Measurements from ENCODE around the gene INTS4.
"Not testable (repeated sequence)": the region's sequence is repeated elsewhere in the genome, so short reads cannot be mapped to it uniquely, and the experiment has no call there.

The INTS4 gene

DNA sequence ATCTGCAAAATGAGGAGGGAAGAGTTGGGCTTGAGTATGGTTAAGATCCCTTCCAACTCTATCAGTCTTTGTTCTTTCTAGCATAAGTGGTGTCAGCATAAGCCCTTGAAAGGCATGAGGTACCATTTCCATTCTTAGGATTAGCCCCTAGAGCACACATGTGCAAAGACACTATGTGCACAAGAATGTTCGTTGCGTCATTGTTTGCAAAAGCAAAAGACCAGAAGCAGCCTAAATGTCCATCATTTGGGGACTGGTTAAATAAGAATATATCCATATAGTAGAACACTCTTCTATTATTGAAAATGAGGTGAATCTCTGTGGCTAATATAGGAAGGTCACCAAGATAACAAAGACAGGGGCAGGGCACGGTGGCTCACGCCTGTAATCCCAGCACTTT lies 38.6 kb upstream of the INTS4 start:
- POLR2A ChIA-PET: no interaction called here
- no peaks in the 10 kb centered on the region for H3K36me3 ChIP-seq (ENCODE audit: control insufficient read depth in 4 of 4, insufficient read depth in 4 of 4, low read length in 3 of 4)
- no peak for DNase-seq
- CTCF ChIA-PET: interaction anchor here (0.6 to 5.2 kb wide), 3 partner anchors 12 to 41 kb away, joined by 3 to 41 read pairs (median 5); no protein-coding TSS in a partner anchor
- H3K27ac ChIP-seq (ENCODE audit: insufficient read depth in 1 of 2, low read depth in 1 of 2, low read length in 2 of 2, poor library complexity in 1 of 2, severe bottlenecking in 2 of 2): no peak overlapping the region
- H3K4me1 ChIP-seq (ENCODE audit: control extremely low read depth in 1 of 4, control insufficient read depth in 4 of 4, insufficient read depth in 4 of 4, low read length in 3 of 4): peaks cover 0 to 21% (median 10%) of the 10 kb centered on the region in 4 experiments
- H3K4me3 ChIP-seq (ENCODE audit: control insufficient read depth in 1 of 7, extremely low read depth in 1 of 7, insufficient read depth in 4 of 7, low read depth in 2 of 7, low read length in 6 of 7): no peak overlapping the region
- WGBS (ENCODE audit: insufficient coverage): no CpG with 5 or more reads among the region's 4 CpGs
- H3K27me3 ChIP-seq (replicated peaks in 2 of 5; ENCODE audit: control insufficient read depth in 4 of 5, insufficient read depth in 5 of 5, low read length in 4 of 5): no peaks in the 10 kb centered on the region
- H3K9me3 ChIP-seq (ENCODE audit: control extremely low read depth in 1 of 5, control insufficient read depth in 4 of 5, insufficient read depth in 2 of 5, low read depth in 1 of 5, low read length in 4 of 5): no peaks in the 10 kb centered on the region

GRCh38 chr11:78032090-78032489 lies 37.6 kb upstream of the INTS4 start:
- no peaks in the 10 kb centered on the region for H3K9me3 ChIP-seq (ENCODE audit: control extremely low read depth in 1 of 5, control insufficient read depth in 4 of 5, insufficient read depth in 2 of 5, low read depth in 1 of 5, low read length in 4 of 5)
- POLR2A ChIA-PET: no interaction called here
- CTCF ChIA-PET: interaction anchor here (1.6 kb wide), 1 partner anchor 11 kb away, joined by 5 read pairs; no protein-coding TSS in a partner anchor

GRCh38 chr11:78031629-78032028 lies 37.2 kb upstream of the INTS4 start:
- Histone ChIP-seq H3K27ac (ENCODE audit: insufficient read depth in 1 of 2, low read depth in 1 of 2, low read length in 2 of 2, poor library complexity in 1 of 2, severe bottlenecking in 2 of 2) (no peak overlapping the region), H3K36me3 (ENCODE audit: control insufficient read depth in 4 of 4, insufficient read depth in 4 of 4, low read length in 3 of 4) (no peaks in the 10 kb centered on the region), H3K4me3 (ENCODE audit: control insufficient read depth in 1 of 7, extremely low read depth in 1 of 7, insufficient read depth in 4 of 7, low read depth in 2 of 7, low read length in 6 of 7) (no peak overlapping the region), H3K4me1 (ENCODE audit: control extremely low read depth in 1 of 4, control insufficient read depth in 4 of 4, insufficient read depth in 4 of 4, low read length in 3 of 4) (peaks cover 0 to 21% (median 10%) of the 10 kb centered on the region in 4 experiments), H3K9me3 (ENCODE audit: control extremely low read depth in 1 of 5, control insufficient read depth in 4 of 5, insufficient read depth in 2 of 5, low read depth in 1 of 5, low read length in 4 of 5) (no peaks in the 10 kb centered on the region), H3K27me3 (replicated peaks in 2 of 5; ENCODE audit: control insufficient read depth in 4 of 5, insufficient read depth in 5 of 5, low read length in 4 of 5) (no peaks in the 10 kb centered on the region)
- ChIA-PET CTCF (interaction anchor here (0.6 to 1.6 kb wide), 3 partner anchors 11 to 74 kb away, joined by 3 to 5 read pairs (median 4); no protein-coding TSS in a partner anchor), POLR2A (no interaction called here)
- WGBS (ENCODE audit: insufficient coverage): 100% methylated on average over 3 of the region's 3 CpGs
- no peak for DNase-seq

More at GRCh38 chr11:78032090-78032489, 37.6 kb upstream of the INTS4 start:
- no peak for DNase-seq
- H3K4me3 ChIP-seq (ENCODE audit: control insufficient read depth in 1 of 7, extremely low read depth in 1 of 7, insufficient read depth in 4 of 7, low read depth in 2 of 7, low read length in 6 of 7): no peak overlapping the region
- H3K4me1 ChIP-seq (ENCODE audit: control extremely low read depth in 1 of 4, control insufficient read depth in 4 of 4, insufficient read depth in 4 of 4, low read length in 3 of 4): peaks cover 0 to 21% (median 10%) of the 10 kb centered on the region in 4 experiments
- no peaks in the 10 kb centered on the region for H3K36me3 ChIP-seq (ENCODE audit: control insufficient read depth in 4 of 4, insufficient read depth in 4 of 4, low read length in 3 of 4)
- no peak overlapping the region for H3K27ac ChIP-seq (ENCODE audit: insufficient read depth in 1 of 2, low read depth in 1 of 2, low read length in 2 of 2, poor library complexity in 1 of 2, severe bottlenecking in 2 of 2)
- H3K27me3 ChIP-seq (replicated peaks in 2 of 5; ENCODE audit: control insufficient read depth in 4 of 5, insufficient read depth in 5 of 5, low read length in 4 of 5): no peaks in the 10 kb centered on the region

GRCh38 chr11:78030429-78031325 lies 36.2 kb upstream of the INTS4 start:
- H3K27ac ChIP-seq (ENCODE audit: insufficient read depth in 1 of 2, low read depth in 1 of 2, low read length in 2 of 2, poor library complexity in 1 of 2, severe bottlenecking in 2 of 2): peak overlapping the region in 1 of 2 experiments; percentile 72
- ChIA-PET CTCF (interaction anchor here (0.6 to 1.3 kb wide), 3 partner anchors 9 to 73 kb away, joined by 3 to 4 read pairs (median 4); no protein-coding TSS in a partner anchor), POLR2A (no interaction called here)
- H3K4me3 ChIP-seq (ENCODE audit: control insufficient read depth in 1 of 7, extremely low read depth in 1 of 7, insufficient read depth in 4 of 7, low read depth in 2 of 7, low read length in 6 of 7): peak overlapping the region in 1 of 7 experiments; percentile 35
- no peaks in the 10 kb centered on the region for H3K27me3 ChIP-seq (replicated peaks in 2 of 5; ENCODE audit: control insufficient read depth in 4 of 5, insufficient read depth in 5 of 5, low read length in 4 of 5)
- peak; percentile 69 to 94 (median 89) for DNase-seq
- H3K36me3 ChIP-seq (ENCODE audit: control insufficient read depth in 4 of 4, insufficient read depth in 4 of 4, low read length in 3 of 4): no peaks in the 10 kb centered on the region
- peaks cover 0 to 21% (median 10%) of the 10 kb centered on the region in 4 experiments for H3K4me1 ChIP-seq (ENCODE audit: control extremely low read depth in 1 of 4, control insufficient read depth in 4 of 4, insufficient read depth in 4 of 4, low read length in 3 of 4)
- WGBS (ENCODE audit: insufficient coverage): 40% methylated on average over 3 of the region's 7 CpGs
- no peaks in the 10 kb centered on the region for H3K9me3 ChIP-seq (ENCODE audit: control extremely low read depth in 1 of 5, control insufficient read depth in 4 of 5, insufficient read depth in 2 of 5, low read depth in 1 of 5, low read length in 4 of 5)

DNA sequence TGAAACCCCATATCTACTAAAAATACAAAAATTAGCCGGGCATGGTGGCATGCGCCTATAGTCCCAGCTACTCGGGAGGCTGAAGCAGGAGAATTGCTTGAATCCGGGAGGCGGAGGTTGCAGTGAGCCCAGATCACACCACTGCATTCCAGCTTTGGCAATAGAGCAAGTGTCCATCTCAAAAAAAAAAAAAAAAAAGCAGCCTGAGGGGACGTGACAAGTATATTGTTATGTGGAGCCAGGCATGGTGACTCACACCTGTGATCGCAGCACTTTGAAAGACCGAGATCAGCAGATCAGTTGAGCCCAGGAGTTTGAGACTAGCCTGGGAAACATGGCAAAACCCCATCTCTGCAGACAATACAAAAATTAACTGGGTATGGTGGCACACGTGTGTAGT lies 34.0 kb upstream of the INTS4 start:
- H3K27me3 ChIP-seq (replicated peaks in 2 of 5; ENCODE audit: control insufficient read depth in 4 of 5, insufficient read depth in 5 of 5, low read length in 4 of 5); H3K9me3 ChIP-seq (ENCODE audit: control extremely low read depth in 1 of 5, control insufficient read depth in 4 of 5, insufficient read depth in 2 of 5, low read depth in 1 of 5, low read length in 4 of 5); H3K27ac ChIP-seq (ENCODE audit: insufficient read depth in 1 of 2, low read depth in 1 of 2, low read length in 2 of 2, poor library complexity in 1 of 2, severe bottlenecking in 2 of 2); DNase-seq; H3K4me3 ChIP-seq (ENCODE audit: control insufficient read depth in 1 of 7, extremely low read depth in 1 of 7, insufficient read depth in 4 of 7, low read depth in 2 of 7, low read length in 6 of 7); H3K36me3 ChIP-seq (ENCODE audit: control insufficient read depth in 4 of 4, insufficient read depth in 4 of 4, low read length in 3 of 4): not testable (repeated sequence)
- 100% methylated on average over 7 of the region's 9 CpGs for whole genome bisulfite sequencing (ENCODE audit: insufficient coverage)
- ChIA-PET POLR2A (interaction anchor here (0.6 to 0.8 kb wide), 2 partner anchors 112 to 322 kb away, joined by 3 read pairs; no protein-coding TSS in a partner anchor), CTCF (interaction anchor here (0.6 kb wide), 2 partner anchors 28 to 33 kb away, joined by 3 read pairs; no protein-coding TSS in a partner anchor)
- peaks cover 0 to 21% (median 10%) of the 10 kb centered on the region in 4 experiments for H3K4me1 ChIP-seq (ENCODE audit: control extremely low read depth in 1 of 4, control insufficient read depth in 4 of 4, insufficient read depth in 4 of 4, low read length in 3 of 4)

DNA sequence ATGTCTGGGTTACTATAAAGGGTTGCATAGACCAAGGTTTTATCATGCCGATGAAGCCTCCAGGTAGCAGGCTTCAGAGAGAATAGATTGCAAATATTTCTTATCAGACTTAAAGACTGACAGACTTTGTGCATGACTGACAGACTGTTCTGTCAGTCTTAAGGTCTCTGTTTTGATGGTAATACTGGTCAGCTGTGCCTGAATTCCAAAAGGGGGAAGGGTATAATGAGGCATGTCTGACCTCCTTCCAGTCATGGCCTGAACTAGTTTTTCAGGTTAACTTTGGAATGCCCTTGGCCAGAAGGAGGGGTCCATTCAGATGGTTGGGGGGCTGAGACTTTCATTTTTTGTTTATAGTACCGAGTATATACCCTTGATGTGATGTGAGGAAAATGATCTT lies 33.3 kb upstream of the INTS4 start:
- no peaks in the 10 kb centered on the region for H3K36me3 ChIP-seq (ENCODE audit: control insufficient read depth in 4 of 4, insufficient read depth in 4 of 4, low read length in 3 of 4)
- H3K9me3 ChIP-seq (ENCODE audit: control extremely low read depth in 1 of 5, control insufficient read depth in 4 of 5, insufficient read depth in 2 of 5, low read depth in 1 of 5, low read length in 4 of 5): no peaks in the 10 kb centered on the region
- peaks cover 0 to 23% (median 14%) of the 10 kb centered on the region in 4 experiments for H3K4me1 ChIP-seq (ENCODE audit: control extremely low read depth in 1 of 4, control insufficient read depth in 4 of 4, insufficient read depth in 4 of 4, low read length in 3 of 4)
- CTCF ChIA-PET: interaction anchor here (0.6 to 0.7 kb wide), 2 partner anchors 18 to 33 kb away, joined by 3 read pairs; no protein-coding TSS in a partner anchor
- H3K27ac ChIP-seq (ENCODE audit: insufficient read depth in 1 of 2, low read depth in 1 of 2, low read length in 2 of 2, poor library complexity in 1 of 2, severe bottlenecking in 2 of 2): no peak overlapping the region
- POLR2A ChIA-PET: no interaction called here
- no peak for DNase-seq
- no peak overlapping the region for H3K4me3 ChIP-seq (ENCODE audit: control insufficient read depth in 1 of 7, extremely low read depth in 1 of 7, insufficient read depth in 4 of 7, low read depth in 2 of 7, low read length in 6 of 7)
- peaks cover 0 to 12% (median 4%) of the 10 kb centered on the region in 5 experiments for H3K27me3 ChIP-seq (replicated peaks in 2 of 5; ENCODE audit: control insufficient read depth in 4 of 5, insufficient read depth in 5 of 5, low read length in 4 of 5)
- WGBS (ENCODE audit: insufficient coverage): 86% methylated on average over 1 of the region's 2 CpGs

DNA sequence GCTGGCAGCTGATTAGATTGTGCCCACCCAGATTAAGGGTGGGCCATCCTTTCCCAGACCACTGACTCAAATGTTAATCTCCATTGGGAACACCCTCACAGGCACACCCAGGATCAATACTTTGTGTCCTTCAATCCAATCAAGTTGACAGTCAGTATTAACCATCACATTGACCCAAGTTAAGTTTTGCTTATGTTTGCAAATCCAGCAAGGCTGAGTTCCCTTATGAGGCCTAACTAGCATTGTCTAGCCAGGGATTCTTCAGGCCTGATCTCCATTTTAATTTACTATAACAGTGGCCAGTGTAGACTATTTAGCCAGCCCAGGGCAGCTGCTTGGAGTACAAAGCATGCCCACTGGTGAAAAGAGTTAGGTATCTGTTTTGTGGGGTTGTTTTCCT lies 30.9 kb upstream of the INTS4 start:
- H3K9me3 ChIP-seq (ENCODE audit: control extremely low read depth in 1 of 5, control insufficient read depth in 4 of 5, insufficient read depth in 2 of 5, low read depth in 1 of 5, low read length in 4 of 5): peaks cover 0 to 2% (median 0%) of the 10 kb centered on the region in 5 experiments
- H3K36me3 ChIP-seq (ENCODE audit: control insufficient read depth in 4 of 4, insufficient read depth in 4 of 4, low read length in 3 of 4): no peaks in the 10 kb centered on the region
- no peak overlapping the region for H3K27ac ChIP-seq (ENCODE audit: insufficient read depth in 1 of 2, low read depth in 1 of 2, low read length in 2 of 2, poor library complexity in 1 of 2, severe bottlenecking in 2 of 2)
- H3K4me3 ChIP-seq (ENCODE audit: control insufficient read depth in 1 of 7, extremely low read depth in 1 of 7, insufficient read depth in 4 of 7, low read depth in 2 of 7, low read length in 6 of 7): no peak overlapping the region
- H3K4me1 ChIP-seq (ENCODE audit: control extremely low read depth in 1 of 4, control insufficient read depth in 4 of 4, insufficient read depth in 4 of 4, low read length in 3 of 4): peaks cover 0 to 10% (median 5%) of the 10 kb centered on the region in 4 experiments
- POLR2A ChIA-PET: no interaction called here
- CTCF ChIA-PET: interaction anchor here (1.4 kb wide), 1 partner anchor 26 kb away, joined by 4 read pairs; no protein-coding TSS in a partner anchor
- DNase-seq: no peak
- peaks cover 0 to 23% (median 4%) of the 10 kb centered on the region in 5 experiments for H3K27me3 ChIP-seq (replicated peaks in 2 of 5; ENCODE audit: control insufficient read depth in 4 of 5, insufficient read depth in 5 of 5, low read length in 4 of 5)

Measured in common myeloid progenitor, CD34-positive (primary cell).